HEK293T (cell line): ENCODE measurements around the gene LAMC1.

Experiments
- ARNT ChIP-seq: fragments of 450-650 bp; IDR thresholded peaks from 2 replicates; pipeline ENCODE4 v1.6.1; 2017; ENCODE audit warnings: mild to moderate bottlenecking
- BHLHE40 ChIP-seq: fragments of 450-650 bp; IDR thresholded peaks from 2 replicates; pipeline ENCODE4 v1.6.1; 2016; ENCODE audit warnings: mild to moderate bottlenecking, moderate library complexity, borderline replicate concordance
- CTBP1 ChIP-seq: fragments of 450-650 bp; IDR thresholded peaks from 2 replicates; pipeline ENCODE4 v1.6.1; 2016; ENCODE audit warnings: borderline replicate concordance
- ELF4 ChIP-seq: fragments of 450-650 bp; IDR thresholded peaks from 2 replicates; pipeline ENCODE4 v1.6.1; 2017; ENCODE audit warnings: antibody characterized with exemption
- FOXA1 ChIP-seq: fragments of 450-650 bp; IDR thresholded peaks from 2 replicates; pipeline ENCODE4 v1.6.1; 2016; ENCODE audit warnings: mild to moderate bottlenecking
- FOXM1 ChIP-seq: fragments of 450-650 bp; IDR thresholded peaks from 2 replicates; pipeline ENCODE4 v1.6.1; 2017; ENCODE audit warnings: mild to moderate bottlenecking, borderline replicate concordance
- HDGF ChIP-seq: fragments of 450-650 bp; IDR thresholded peaks from 2 replicates; pipeline ENCODE4 v1.6.1; 2017; ENCODE audit warnings: antibody characterized with exemption, borderline replicate concordance
- L3MBTL2 ChIP-seq: fragments of 450-650 bp; conservative IDR thresholded peaks from 2 replicates; pipeline ENCODE4 v1.6.1; 2016; ENCODE audit warnings: mild to moderate bottlenecking
- NFRKB ChIP-seq: fragments of 450-650 bp; IDR thresholded peaks from 2 replicates; pipeline ENCODE4 v1.6.1; 2016; ENCODE audit warnings: mild to moderate bottlenecking, moderate library complexity
- SP1 ChIP-seq: fragments of 450-650 bp; IDR thresholded peaks from 2 replicates; pipeline ENCODE4 v1.6.1; 2017
- SUZ12 ChIP-seq: fragments of 450-650 bp; IDR thresholded peaks from 2 replicates; pipeline ENCODE4 v1.6.1; 2016; ENCODE audit warnings: mild to moderate bottlenecking
- TARDBP ChIP-seq: fragments of 450-650 bp; IDR thresholded peaks from 2 replicates; pipeline ENCODE4 v1.6.1; 2016
- ZNF384 ChIP-seq: fragments of 450-650 bp; IDR thresholded peaks from 2 replicates; pipeline ENCODE4 v1.6.1; 2016
- TF ChIP-seq, protein P1 (sequence below): fragments of 450-650 bp; IDR thresholded peaks from 2 replicates; pipeline ENCODE4 v1.6.1; 2016

DNA sequence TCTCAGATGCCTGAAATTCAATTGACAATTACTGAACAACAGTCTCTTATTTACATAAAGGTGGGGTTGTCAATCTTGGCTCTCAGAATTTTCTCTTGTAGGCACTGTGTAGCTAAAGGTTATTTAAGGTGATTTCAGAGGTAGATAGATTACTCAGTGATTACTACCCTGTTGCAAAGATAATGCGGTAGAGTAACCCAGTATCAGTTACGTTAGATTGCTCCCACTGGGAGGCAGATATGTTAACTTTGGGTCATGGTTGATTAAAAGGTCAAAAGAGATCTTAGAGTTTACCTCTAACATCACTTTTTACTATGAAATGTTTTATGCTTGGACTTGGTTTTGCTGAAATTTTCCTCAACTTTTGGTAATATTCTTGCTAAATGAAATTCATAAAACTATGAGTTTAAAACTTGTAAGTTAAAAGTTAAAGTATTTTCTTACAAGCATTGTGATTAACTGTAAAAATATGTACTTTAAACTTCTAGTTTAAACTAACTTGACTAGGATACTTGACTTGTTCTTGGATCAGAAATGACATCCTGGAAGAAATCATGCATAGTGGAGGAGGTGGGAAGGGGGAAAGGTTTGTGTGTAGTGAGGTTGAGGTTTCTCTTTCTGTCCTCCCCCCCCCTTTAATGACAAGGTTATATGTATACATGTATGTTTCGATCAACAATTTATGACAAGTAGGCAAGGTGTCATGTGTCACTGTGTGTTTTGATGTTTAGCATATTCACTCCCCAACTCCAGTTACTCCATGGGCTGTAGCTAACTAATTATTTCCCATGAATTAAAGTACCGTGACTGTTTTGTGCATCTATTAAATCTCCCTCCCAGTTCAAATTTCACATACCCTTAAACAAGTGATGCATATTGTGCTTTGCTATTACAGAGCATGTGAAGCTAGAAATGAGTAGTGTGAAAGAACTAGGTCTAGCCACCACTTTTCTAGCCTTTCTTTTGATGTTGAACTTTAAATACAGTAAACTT is 2.9 kb downstream of the LAMC1 start:
- TF ChIP-seq, protein P1, sequence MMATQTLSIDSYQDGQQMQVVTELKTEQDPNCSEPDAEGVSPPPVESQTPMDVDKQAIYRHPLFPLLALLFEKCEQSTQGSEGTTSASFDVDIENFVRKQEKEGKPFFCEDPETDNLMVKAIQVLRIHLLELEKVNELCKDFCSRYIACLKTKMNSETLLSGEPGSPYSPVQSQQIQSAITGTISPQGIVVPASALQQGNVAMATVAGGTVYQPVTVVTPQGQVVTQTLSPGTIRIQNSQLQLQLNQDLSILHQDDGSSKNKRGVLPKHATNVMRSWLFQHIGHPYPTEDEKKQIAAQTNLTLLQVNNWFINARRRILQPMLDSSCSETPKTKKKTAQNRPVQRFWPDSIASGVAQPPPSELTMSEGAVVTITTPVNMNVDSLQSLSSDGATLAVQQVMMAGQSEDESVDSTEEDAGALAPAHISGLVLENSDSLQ, result peak; percentile 82
- TF ChIP-seq TARDBP, result no peak
- no peak for TF ChIP-seq SP1
- peak; percentile 89 for TF ChIP-seq FOXM1
- TF ChIP-seq SUZ12, result no peak
- 0 out of 2 replicates have a peak, but pooled peaks have one; percentile 27 for TF ChIP-seq ARNT
- TF ChIP-seq ZNF384, result no peak
- peak; percentile 44; the same call in 1 of the 2 replicates for TF ChIP-seq L3MBTL2
- no peak for TF ChIP-seq NFRKB
- peak; percentile 75; the same call in 1 of the 2 replicates for TF ChIP-seq CTBP1
- no peak for TF ChIP-seq BHLHE40
- TF ChIP-seq FOXA1, result no peak
- no peak for TF ChIP-seq HDGF
- no peak for TF ChIP-seq ELF4
